Ovary (tissue), 3 donors: Measurements from ENCODE around the gene OR10K2.

Experiments used
- EP300 ChIP-seq: sonication (generic); formaldehyde crosslinking; IDR thresholded peaks from one replicate; pipeline ENCODE4 v1.6.1; 2017; ENCODE audit warnings: antibody characterized with exemption
- POLR2A ChIP-seq: fragments of 450-650 bp; IDR thresholded peaks from one replicate; pipeline ENCODE4 v1.6.1; 2017; ENCODE audit warnings: antibody characterized with exemption, mild to moderate bottlenecking, moderate library complexity
- TF ChIP-seq, protein P1 (sequence below), 3 donors: fragments of 450-650 bp in 2 of 3; fragments of 200-600 bp in 1 of 3; IDR thresholded peaks; one replicate each; pipeline versions ENCODE4 v1.5.1 to v1.8.0; 2016 to 2022; ENCODE audit warnings: antibody characterized with exemption in 3 of 3, mild to moderate bottlenecking in 1 of 3
- donor health status: DM: no; HTN: no; CAD: no.

DNA sequence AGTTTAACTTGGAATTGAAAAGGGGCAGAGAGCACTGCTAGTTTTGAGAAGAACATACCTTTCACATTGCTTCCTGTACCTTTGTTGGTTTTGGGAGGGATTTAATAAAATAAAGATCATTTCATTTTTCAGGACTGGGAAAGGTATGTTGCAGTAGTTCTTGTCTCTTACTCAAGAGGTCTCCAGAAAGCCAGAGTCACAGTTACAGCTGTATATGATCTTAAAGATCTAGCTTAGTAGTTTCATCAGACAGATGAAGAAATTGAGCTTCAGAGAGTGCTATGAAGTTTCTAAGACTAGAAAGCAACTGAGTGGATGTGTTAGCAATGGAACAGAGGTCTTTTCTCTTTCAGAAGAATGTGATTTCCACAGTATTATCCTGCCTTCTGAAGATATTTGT is 1.0 kb downstream of the OR10K2 start:
- TF ChIP-seq POLR2A = no peak
- TF ChIP-seq, protein P1, sequence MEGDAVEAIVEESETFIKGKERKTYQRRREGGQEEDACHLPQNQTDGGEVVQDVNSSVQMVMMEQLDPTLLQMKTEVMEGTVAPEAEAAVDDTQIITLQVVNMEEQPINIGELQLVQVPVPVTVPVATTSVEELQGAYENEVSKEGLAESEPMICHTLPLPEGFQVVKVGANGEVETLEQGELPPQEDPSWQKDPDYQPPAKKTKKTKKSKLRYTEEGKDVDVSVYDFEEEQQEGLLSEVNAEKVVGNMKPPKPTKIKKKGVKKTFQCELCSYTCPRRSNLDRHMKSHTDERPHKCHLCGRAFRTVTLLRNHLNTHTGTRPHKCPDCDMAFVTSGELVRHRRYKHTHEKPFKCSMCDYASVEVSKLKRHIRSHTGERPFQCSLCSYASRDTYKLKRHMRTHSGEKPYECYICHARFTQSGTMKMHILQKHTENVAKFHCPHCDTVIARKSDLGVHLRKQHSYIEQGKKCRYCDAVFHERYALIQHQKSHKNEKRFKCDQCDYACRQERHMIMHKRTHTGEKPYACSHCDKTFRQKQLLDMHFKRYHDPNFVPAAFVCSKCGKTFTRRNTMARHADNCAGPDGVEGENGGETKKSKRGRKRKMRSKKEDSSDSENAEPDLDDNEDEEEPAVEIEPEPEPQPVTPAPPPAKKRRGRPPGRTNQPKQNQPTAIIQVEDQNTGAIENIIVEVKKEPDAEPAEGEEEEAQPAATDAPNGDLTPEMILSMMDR (IDR thresholded peaks at IDR 0.05) = no peak
- no peak for TF ChIP-seq EP300
